ENCODE results near the gene DTWD2.
"Not testable (repeated sequence)": the region's sequence is repeated elsewhere in the genome, so short reads cannot be mapped to it uniquely, and the experiment has no call there.

DTWD2 gene

GRCh38 chr5:118882666-118883065 lies 105.7 kb downstream of the DTWD2 start:
- no peak for DNase-seq
- peaks cover 11 to 18% of the 10 kb centered on the region in 2 donors for H3K9me3 Mint-ChIP-seq
- no peaks in the 10 kb centered on the region for H3K27me3 Mint-ChIP-seq
- no peak for ATAC-seq
- no peak overlapping the region for H3K27ac Mint-ChIP-seq
- no peak overlapping the region for H3K4me3 Mint-ChIP-seq
- H3K4me1 Mint-ChIP-seq, result no peaks in the 10 kb centered on the region

- H3K4me3 Mint-ChIP-seq, H3K27me3 Mint-ChIP-seq, ATAC-seq, H3K27ac Mint-ChIP-seq, DNase-seq, H3K4me1 Mint-ChIP-seq: not testable (repeated sequence)
- H3K9me3 Mint-ChIP-seq, result peaks cover 43 to 62% of the 10 kb centered on the region in 2 donors
Measured at GRCh38 chr5:118876852-118877251, 111.5 kb downstream of the DTWD2 start.

GRCh38 chr5:118875131-118875530 lies 113.2 kb downstream of the DTWD2 start:
- no peaks in the 10 kb centered on the region for H3K27me3 Mint-ChIP-seq
- ATAC-seq (no peak), DNase-seq (no peak)
- peak overlapping the region in 1 of 2 donors; percentile 21 for H3K27ac Mint-ChIP-seq
- no peaks in the 10 kb centered on the region for H3K4me1 Mint-ChIP-seq
- H3K9me3 Mint-ChIP-seq, result peaks cover 38 to 55% of the 10 kb centered on the region in 2 donors
- no peak overlapping the region for H3K4me3 Mint-ChIP-seq

GRCh38 chr5:118873417-118873816 lies 114.9 kb downstream of the DTWD2 start:
- ATAC-seq (no peak), DNase-seq (no peak)
- H3K4me1 Mint-ChIP-seq, result no peaks in the 10 kb centered on the region
- H3K27ac Mint-ChIP-seq, result no peak overlapping the region
- H3K27me3 Mint-ChIP-seq, result no peaks in the 10 kb centered on the region
- no peak overlapping the region for H3K4me3 Mint-ChIP-seq
- peaks cover 38 to 55% of the 10 kb centered on the region in 2 donors for H3K9me3 Mint-ChIP-seq

GRCh38 chr5:118863345-118863744 lies 125.0 kb downstream of the DTWD2 start:
- Mint-ChIP-seq H3K4me1 (no peaks in the 10 kb centered on the region), H3K27ac (no peak overlapping the region), H3K4me3 (no peak overlapping the region), H3K9me3 (no peaks in the 10 kb centered on the region), H3K27me3 (no peaks in the 10 kb centered on the region)
- ATAC-seq, result no peak
- DNase-seq, result no peak

- no peak overlapping the region for H3K27ac Mint-ChIP-seq
- no peaks in the 10 kb centered on the region for H3K4me1 Mint-ChIP-seq
- no peak for ATAC-seq
- no peaks in the 10 kb centered on the region for H3K27me3 Mint-ChIP-seq
- H3K9me3 Mint-ChIP-seq, result no peaks in the 10 kb centered on the region
- DNase-seq, result no peak
- H3K4me3 Mint-ChIP-seq, result no peak overlapping the region
Measured at GRCh38 chr5:118862596-118862995, 125.8 kb downstream of the DTWD2 start.

- H3K27ac Mint-ChIP-seq, result no peak overlapping the region
- no peaks in the 10 kb centered on the region for H3K27me3 Mint-ChIP-seq
- peaks cover 10 to 11% of the 10 kb centered on the region in 2 donors for H3K9me3 Mint-ChIP-seq
- DNase-seq (no peak), ATAC-seq (no peak)
- H3K4me1 Mint-ChIP-seq, result no peaks in the 10 kb centered on the region
- H3K4me3 Mint-ChIP-seq, result no peak overlapping the region
Measured at GRCh38 chr5:118857700-118858099, 130.6 kb downstream of the DTWD2 start.

GRCh38 chr5:118854819-118855218 lies 133.5 kb downstream of the DTWD2 start:
- no peak for DNase-seq
- H3K9me3 Mint-ChIP-seq, result peaks cover 21 to 28% of the 10 kb centered on the region in 2 donors
- no peaks in the 10 kb centered on the region for H3K27me3 Mint-ChIP-seq
- ATAC-seq, result no peak
- H3K27ac Mint-ChIP-seq, result no peak overlapping the region
- no peak overlapping the region for H3K4me3 Mint-ChIP-seq
- no peaks in the 10 kb centered on the region for H3K4me1 Mint-ChIP-seq

GRCh38 chr5:118851785-118852184 lies 136.6 kb downstream of the DTWD2 start:
- peaks cover 21 to 36% of the 10 kb centered on the region in 2 donors for H3K9me3 Mint-ChIP-seq
- not testable (repeated sequence) for DNase-seq

GRCh38 chr5:118849507-118849906 lies 138.8 kb downstream of the DTWD2 start:
- H3K27ac Mint-ChIP-seq, H3K4me1 Mint-ChIP-seq, H3K27me3 Mint-ChIP-seq, H3K4me3 Mint-ChIP-seq, DNase-seq, ATAC-seq: not testable (repeated sequence)
- H3K9me3 Mint-ChIP-seq, result peaks cover 21 to 36% of the 10 kb centered on the region in 2 donors

More at GRCh38 chr5:118851785-118852184, 136.6 kb downstream of the DTWD2 start:
- ATAC-seq, H3K27me3 Mint-ChIP-seq, H3K4me1 Mint-ChIP-seq, H3K4me3 Mint-ChIP-seq, H3K27ac Mint-ChIP-seq: not testable (repeated sequence)

- ATAC-seq, result no peak
- Mint-ChIP-seq H3K9me3 (peaks cover 0 to 5% of the 10 kb centered on the region in 2 donors), H3K4me3 (no peak overlapping the region), H3K27ac (no peak overlapping the region), H3K27me3 (no peaks in the 10 kb centered on the region), H3K4me1 (no peaks in the 10 kb centered on the region)
- no peak for DNase-seq
Measured at GRCh38 chr5:118844351-118844750, 144.0 kb downstream of the DTWD2 start.

GRCh38 chr5:118834710-118835109 lies 153.6 kb downstream of the DTWD2 start:
- no peak overlapping the region for H3K4me3 Mint-ChIP-seq
- DNase-seq (no peak), ATAC-seq (no peak)
- peaks cover 0 to 4% of the 10 kb centered on the region in 2 donors for H3K9me3 Mint-ChIP-seq
- no peaks in the 10 kb centered on the region for H3K4me1 Mint-ChIP-seq
- no peak overlapping the region for H3K27ac Mint-ChIP-seq
- H3K27me3 Mint-ChIP-seq, result no peaks in the 10 kb centered on the region

- peak overlapping the region in 1 of 2 donors; percentile 14 for H3K27ac Mint-ChIP-seq
- peaks cover 0 to 4% of the 10 kb centered on the region in 2 donors for H3K9me3 Mint-ChIP-seq
- DNase-seq (no peak), ATAC-seq (no peak)
- no peaks in the 10 kb centered on the region for H3K27me3 Mint-ChIP-seq
- no peak overlapping the region for H3K4me3 Mint-ChIP-seq
- no peaks in the 10 kb centered on the region for H3K4me1 Mint-ChIP-seq
Measured at GRCh38 chr5:118832974-118833373, 155.4 kb downstream of the DTWD2 start.

GRCh38 chr5:118825226-118825625 lies 163.1 kb downstream of the DTWD2 start:
- no peak overlapping the region for H3K27ac Mint-ChIP-seq
- DNase-seq (no peak), ATAC-seq (no peak)
- H3K4me3 Mint-ChIP-seq, result no peak overlapping the region
- H3K4me1 Mint-ChIP-seq, result no peaks in the 10 kb centered on the region
- H3K27me3 Mint-ChIP-seq, result no peaks in the 10 kb centered on the region
- H3K9me3 Mint-ChIP-seq, result no peaks in the 10 kb centered on the region

GRCh38 chr5:118818604-118819003 lies 169.7 kb downstream of the DTWD2 start:
- H3K9me3 Mint-ChIP-seq, result no peaks in the 10 kb centered on the region
- no peaks in the 10 kb centered on the region for H3K27me3 Mint-ChIP-seq
- no peak overlapping the region for H3K27ac Mint-ChIP-seq
- H3K4me3 Mint-ChIP-seq, result no peak overlapping the region
- no peaks in the 10 kb centered on the region for H3K4me1 Mint-ChIP-seq
- no peak for ATAC-seq
- DNase-seq, result no peak

GRCh38 chr5:118808441-118808840 lies 179.9 kb downstream of the DTWD2 start:
- Mint-ChIP-seq H3K4me3 (no peak overlapping the region), H3K4me1 (no peaks in the 10 kb centered on the region), H3K27me3 (no peaks in the 10 kb centered on the region), H3K9me3 (peaks cover 11 to 21% of the 10 kb centered on the region in 2 donors), H3K27ac (no peak overlapping the region)
- DNase-seq (no peak), ATAC-seq (no peak)

- Mint-ChIP-seq H3K27ac (no peak overlapping the region), H3K4me3 (no peak overlapping the region), H3K9me3 (peaks cover 11 to 21% of the 10 kb centered on the region in 2 donors), H3K4me1 (no peaks in the 10 kb centered on the region), H3K27me3 (no peaks in the 10 kb centered on the region)
- DNase-seq (no peak), ATAC-seq (no peak)
Measured at GRCh38 chr5:118806571-118806970, 181.8 kb downstream of the DTWD2 start.
